DND-41 (cell line): Measurements from ENCODE around the gene ACACA.

ENCODE experiments used
- ATAC-seq: fragments of 200-7000 bp; cut with Tn5 transposase; 3 replicates; pipeline ENCODE4 v1.9.1; 2021; ENCODE audit warnings: low read depth; ENCODE audit not compliant: insufficient read depth
- DNase-seq: peaks from one replicate; pipeline ENCODE4 v3.0.0-alpha.2; 2020
- H2AFZ ChIP-seq: 2 replicates; pipeline ENCODE4 v1.6.0; 2012; ENCODE audit warnings: low read depth, low read length
- H3K27ac ChIP-seq: 2 replicates; pipeline ENCODE4 v1.5.1; 2012; ENCODE audit warnings: low read length, inconsistent platforms
- H3K27me3 ChIP-seq: fragments of 200-600 bp; sonication (generic); 2 replicates; pipeline ENCODE4 v1.6.0; 2012; ENCODE audit warnings: low read length, mild to moderate bottlenecking, inconsistent platforms; ENCODE audit not compliant: insufficient read depth, poor library complexity
- H3K36me3 ChIP-seq: 2 replicates; pipeline ENCODE4 v1.5.1; 2012; ENCODE audit warnings: low read length, inconsistent platforms; ENCODE audit not compliant: insufficient read depth
- H3K4me1 ChIP-seq: 2 replicates; pipeline ENCODE4 v1.5.1; 2012; ENCODE audit warnings: mild to moderate bottlenecking, low read length; ENCODE audit not compliant: insufficient read depth
- H3K4me2 ChIP-seq: 2 replicates; pipeline ENCODE4 v1.6.0; 2012; ENCODE audit warnings: mild to moderate bottlenecking, moderate library complexity, low read length, inconsistent platforms; ENCODE audit not compliant: insufficient read depth
- H3K4me3 ChIP-seq, 2 experiments: fragments of 200-600 bp in 1 of 2; shearing (Covaris generic) in 1 of 2; 2 replicates each; pipeline ENCODE4 v1.5.1; 2012 to 2016; ENCODE audit warnings: inconsistent platforms in 2 of 2, low read length in 2 of 2, mild to moderate bottlenecking in 2 of 2, low read depth in 1 of 2, moderate library complexity in 1 of 2
- H3K79me2 ChIP-seq: 2 replicates; pipeline ENCODE4 v1.6.0; 2012; ENCODE audit warnings: low read length, inconsistent platforms; ENCODE audit not compliant: insufficient read depth
- H3K9ac ChIP-seq: 2 replicates; pipeline ENCODE4 v1.6.0; 2012; ENCODE audit warnings: low read depth, mild to moderate bottlenecking, inconsistent platforms, low read length, moderate library complexity
- H3K9me3 ChIP-seq: 2 replicates; pipeline ENCODE4 v1.5.1; 2012; ENCODE audit warnings: low read length, moderate library complexity, mild to moderate bottlenecking, inconsistent platforms; ENCODE audit not compliant: insufficient read depth, severe bottlenecking
- H4K20me1 ChIP-seq: 2 replicates; pipeline ENCODE4 v1.6.0; 2012; ENCODE audit warnings: low read length; ENCODE audit not compliant: insufficient read depth
- EZH2 ChIP-seq: IDR thresholded peaks from 3 replicates; pipeline ENCODE4 v1.6.1; 2012; ENCODE audit warnings: borderline replicate concordance, low read depth, mild to moderate bottlenecking, moderate library complexity, low read length, inconsistent platforms; ENCODE audit not compliant: severe bottlenecking
- TF ChIP-seq, protein P1 (sequence below): IDR thresholded peaks from 2 replicates; pipeline ENCODE4 v1.5.1; 2012; ENCODE audit warnings: borderline replicate concordance, low read length, moderate library complexity, mild to moderate bottlenecking; ENCODE audit not compliant: poor library complexity, severe bottlenecking; ENCODE audit errors: extremely low read depth

Gene ACACA

DNA sequence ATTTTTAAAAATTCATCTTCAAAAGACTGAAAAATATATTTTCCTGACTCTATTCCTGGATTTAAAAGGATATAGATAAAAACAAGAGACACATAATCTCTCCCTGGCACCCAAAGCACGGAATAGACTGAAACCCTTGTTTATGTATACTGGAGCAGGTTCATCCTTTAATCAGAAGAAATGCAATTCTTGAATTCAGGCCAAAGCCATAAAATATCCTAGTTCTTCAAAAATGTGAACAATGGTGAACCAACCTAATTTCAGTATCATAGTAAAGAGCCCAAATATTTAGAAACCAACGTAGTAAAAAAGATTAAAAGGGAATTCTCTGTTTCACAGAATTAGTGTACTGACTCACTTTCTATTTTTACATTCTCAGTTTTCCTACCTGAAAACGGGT lies 219.4 kb downstream of the ACACA start:
- no peak overlapping the region for H3K4me3 ChIP-seq

DNA sequence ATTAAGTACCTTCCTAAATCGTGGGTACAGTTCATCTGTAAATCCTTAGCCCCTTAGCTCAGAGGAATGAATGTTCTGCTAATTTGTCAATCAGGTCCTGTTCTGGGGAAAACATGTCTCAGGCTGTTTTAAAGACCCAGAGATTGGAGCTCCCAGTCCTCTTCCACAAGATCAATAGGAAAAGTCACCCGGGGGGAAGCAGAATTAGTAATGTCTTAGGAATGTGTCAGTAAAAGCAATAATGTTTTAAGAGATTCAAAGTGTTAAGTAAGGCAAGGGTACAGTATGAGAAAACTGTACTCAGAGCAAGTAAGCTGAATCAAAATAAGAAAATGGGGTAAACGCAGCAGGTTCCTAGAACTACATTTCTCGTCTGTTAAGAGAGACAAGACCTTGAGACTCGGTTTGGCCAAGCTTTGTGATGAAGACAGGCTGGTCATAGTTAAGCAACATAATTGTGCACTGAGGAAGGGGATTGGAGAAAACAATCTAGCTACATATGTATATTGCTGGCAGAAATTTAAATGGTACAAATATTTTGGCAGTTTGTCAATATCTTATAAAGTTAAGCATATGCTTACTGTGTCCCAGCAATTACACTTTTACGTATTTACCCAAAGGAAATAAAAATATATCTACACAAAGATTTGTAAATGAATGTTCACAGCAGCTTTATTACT lies 223.7 kb downstream of the ACACA start:
- Histone ChIP-seq H3K36me3 (peaks cover 52% of the 10 kb centered on the region), H2AFZ (no peak overlapping the region), H4K20me1 (no peaks in the 10 kb centered on the region), H3K27ac (no peak overlapping the region), H3K9me3 (no peaks in the 10 kb centered on the region), H3K79me2 (no peaks in the 10 kb centered on the region), H3K27me3 (no peaks in the 10 kb centered on the region), H3K4me3 (no peak overlapping the region), H3K4me2 (no peak overlapping the region), H3K4me1 (no peaks in the 10 kb centered on the region), H3K9ac (no peak overlapping the region)
- ATAC-seq (no peak), DNase-seq (no peak)
- TF ChIP-seq, protein P1, sequence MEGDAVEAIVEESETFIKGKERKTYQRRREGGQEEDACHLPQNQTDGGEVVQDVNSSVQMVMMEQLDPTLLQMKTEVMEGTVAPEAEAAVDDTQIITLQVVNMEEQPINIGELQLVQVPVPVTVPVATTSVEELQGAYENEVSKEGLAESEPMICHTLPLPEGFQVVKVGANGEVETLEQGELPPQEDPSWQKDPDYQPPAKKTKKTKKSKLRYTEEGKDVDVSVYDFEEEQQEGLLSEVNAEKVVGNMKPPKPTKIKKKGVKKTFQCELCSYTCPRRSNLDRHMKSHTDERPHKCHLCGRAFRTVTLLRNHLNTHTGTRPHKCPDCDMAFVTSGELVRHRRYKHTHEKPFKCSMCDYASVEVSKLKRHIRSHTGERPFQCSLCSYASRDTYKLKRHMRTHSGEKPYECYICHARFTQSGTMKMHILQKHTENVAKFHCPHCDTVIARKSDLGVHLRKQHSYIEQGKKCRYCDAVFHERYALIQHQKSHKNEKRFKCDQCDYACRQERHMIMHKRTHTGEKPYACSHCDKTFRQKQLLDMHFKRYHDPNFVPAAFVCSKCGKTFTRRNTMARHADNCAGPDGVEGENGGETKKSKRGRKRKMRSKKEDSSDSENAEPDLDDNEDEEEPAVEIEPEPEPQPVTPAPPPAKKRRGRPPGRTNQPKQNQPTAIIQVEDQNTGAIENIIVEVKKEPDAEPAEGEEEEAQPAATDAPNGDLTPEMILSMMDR, result no peak
- TF ChIP-seq EZH2, result no peak

More for the DNA sequence above, 219.4 kb downstream of the ACACA start:
- TF ChIP-seq EZH2, result no peak
- TF ChIP-seq, protein P1, result no peak
- Histone ChIP-seq H3K36me3 (peaks cover 63% of the 10 kb centered on the region), H3K9ac (no peak overlapping the region), H3K27me3 (no peaks in the 10 kb centered on the region), H2AFZ (no peak overlapping the region), H4K20me1 (no peaks in the 10 kb centered on the region), H3K4me1 (no peaks in the 10 kb centered on the region), H3K27ac (no peak overlapping the region), H3K9me3 (no peaks in the 10 kb centered on the region), H3K4me2 (no peak overlapping the region), H3K79me2 (no peaks in the 10 kb centered on the region)
- ATAC-seq (no peak), DNase-seq (no peak)

DNA sequence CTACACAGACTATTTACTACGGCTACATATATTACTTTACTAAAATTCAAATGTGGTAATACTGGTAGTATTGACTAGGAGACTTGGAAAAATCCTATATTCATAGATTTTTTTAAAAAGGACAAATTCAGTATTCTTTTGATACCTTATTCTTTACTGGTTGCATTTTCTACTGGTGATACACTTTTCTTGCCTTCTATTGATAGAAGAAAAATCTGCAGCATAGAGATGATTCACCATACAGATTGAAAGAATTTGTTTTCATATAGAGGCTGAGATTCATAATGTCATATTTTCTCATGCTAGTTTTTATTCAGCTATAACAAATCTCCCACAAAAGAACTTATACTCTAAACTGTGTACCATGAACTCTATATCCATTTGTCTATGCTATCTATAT lies 226.3 kb downstream of the ACACA start:
- no peaks in the 10 kb centered on the region for H4K20me1 ChIP-seq
- no peak overlapping the region for H3K4me2 ChIP-seq
- H3K4me3 ChIP-seq, result no peak overlapping the region
- no peak overlapping the region for H2AFZ ChIP-seq
- H3K27me3 ChIP-seq, result no peaks in the 10 kb centered on the region
- TF ChIP-seq, protein P1, result no peak
- TF ChIP-seq EZH2, result no peak
- H3K79me2 ChIP-seq, result no peaks in the 10 kb centered on the region
- no peaks in the 10 kb centered on the region for H3K9me3 ChIP-seq
- DNase-seq (no peak), ATAC-seq (no peak)
- H3K9ac ChIP-seq, result no peak overlapping the region
- H3K36me3 ChIP-seq, result peaks cover 57% of the 10 kb centered on the region; the same call in 1 of the 2 replicates
- no peaks in the 10 kb centered on the region for H3K4me1 ChIP-seq
- H3K27ac ChIP-seq, result no peak overlapping the region

DNA sequence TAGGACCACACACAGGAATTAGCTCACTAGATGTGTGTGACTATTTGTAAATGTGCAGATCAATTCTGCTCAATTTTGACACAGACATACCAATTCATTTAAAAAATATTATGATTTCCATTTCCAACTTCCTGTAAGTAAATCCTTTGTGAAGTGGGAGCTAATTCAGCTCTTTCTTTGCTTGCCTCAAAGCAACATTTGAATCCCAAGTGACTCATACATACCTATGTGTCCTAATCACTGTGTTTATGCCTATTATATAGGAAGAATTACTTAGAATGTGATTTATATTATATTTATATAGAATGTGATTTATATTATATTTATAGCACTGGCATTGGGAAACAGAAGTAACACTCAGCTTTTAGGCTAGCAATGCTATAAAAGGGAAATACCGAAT lies 226.7 kb downstream of the ACACA start:
- Histone ChIP-seq H3K9me3 (no peaks in the 10 kb centered on the region), H3K27me3 (no peaks in the 10 kb centered on the region), H3K9ac (no peak overlapping the region), H4K20me1 (no peaks in the 10 kb centered on the region), H3K4me1 (no peaks in the 10 kb centered on the region), H2AFZ (no peak overlapping the region), H3K36me3 (peaks cover 58% of the 10 kb centered on the region; the same call in 1 of the 2 replicates), H3K4me3 (no peak overlapping the region), H3K27ac (no peak overlapping the region), H3K79me2 (no peaks in the 10 kb centered on the region), H3K4me2 (no peak overlapping the region)
- no peak for TF ChIP-seq EZH2
- TF ChIP-seq, protein P1, result no peak
- DNase-seq (no peak), ATAC-seq (no peak)
